ENCODE data around the gene NF2. TPM values are rescaled to one million over a fixed set of nuclear protein-coding genes. Genes with fewer than 3 reads are reported as not detected.

NF2 gene
- total RNA-seq, 2 experiments from 2014 or later, result 23.1 to 24.5 TPM

GRCh38 chr22:29638678-29639077, 35.2 kb downstream of the NF2 start:
- no peak overlapping the region for H3K4me3 Mint-ChIP-seq
- H3K4me3 ChIP-seq (ENCODE audit: low read length), result no peak overlapping the region
- no peak for TF ChIP-seq CTCF (IDR thresholded peaks at IDR 0.05)
- DNase-seq (no peak), ATAC-seq (ENCODE audit: poor library complexity) (no peak)
- H3K4me1 ChIP-seq (ENCODE audit: insufficient read depth, low read length), result no peaks in the 10 kb centered on the region
- H3K4me1 Mint-ChIP-seq (ENCODE audit: low read depth), result peaks cover 26% of the 10 kb centered on the region
- POLR2A ChIA-PET, result interaction anchor here (0.7 kb wide), 1 partner anchor 714 kb away, joined by 3 read pairs; no protein-coding TSS in a partner anchor
- H3K36me3 ChIP-seq (ENCODE audit: insufficient read depth, low read length), result peaks cover 36% of the 10 kb centered on the region
- H3K27me3 ChIP-seq (ENCODE audit: control insufficient read depth in 1 of 2, insufficient read depth in 2 of 2, low read length in 2 of 2), result no peaks in the 10 kb centered on the region
- H3K27ac Mint-ChIP-seq, result no peak overlapping the region
- H3K9me3 Mint-ChIP-seq, result no peaks in the 10 kb centered on the region
- H3K27me3 Mint-ChIP-seq, result no peaks in the 10 kb centered on the region
- H3K9me3 ChIP-seq (ENCODE audit: control insufficient read depth in 1 of 2, insufficient read depth in 1 of 2, low read length in 2 of 2), result no peaks in the 10 kb centered on the region
- CTCF ChIA-PET, result no interaction called here
- no peak overlapping the region for H3K27ac ChIP-seq (ENCODE audit: low read depth in 1 of 2, low read length in 2 of 2)
- intact Hi-C loops (cut with DNase I, micrococcal nuclease), result no loop called here
- peaks cover 46% of the 10 kb centered on the region for H3K36me3 Mint-ChIP-seq (ENCODE audit: low read depth)

- Mint-ChIP-seq H3K4me3 (no peak overlapping the region), H3K27ac (no peak overlapping the region), H3K27me3 (no peaks in the 10 kb centered on the region), H3K36me3 (ENCODE audit: low read depth) (peaks cover 46% of the 10 kb centered on the region), H3K9me3 (no peaks in the 10 kb centered on the region), H3K4me1 (ENCODE audit: low read depth) (peaks cover 22% of the 10 kb centered on the region)
- no peak for DNase-seq
- Histone ChIP-seq H3K27me3 (ENCODE audit: control insufficient read depth in 1 of 2, insufficient read depth in 2 of 2, low read length in 2 of 2) (no peaks in the 10 kb centered on the region), H3K36me3 (ENCODE audit: insufficient read depth, low read length) (peaks cover 36% of the 10 kb centered on the region), H3K4me1 (ENCODE audit: insufficient read depth, low read length) (no peaks in the 10 kb centered on the region), H3K9me3 (ENCODE audit: control insufficient read depth in 1 of 2, insufficient read depth in 1 of 2, low read length in 2 of 2) (no peaks in the 10 kb centered on the region), H3K4me3 (ENCODE audit: low read length) (no peak overlapping the region), H3K27ac (ENCODE audit: low read depth in 1 of 2, low read length in 2 of 2) (no peak overlapping the region)
- intact Hi-C loops (cut with DNase I, micrococcal nuclease), result no loop called here
- POLR2A ChIA-PET, result no interaction called here
- CTCF ChIA-PET, result no interaction called here
- no peak for TF ChIP-seq CTCF (IDR thresholded peaks at IDR 0.05)
- ATAC-seq (ENCODE audit: poor library complexity), result no peak
Measured at GRCh38 chr22:29639096-29639495, 35.7 kb downstream of the NF2 start.

DNA sequence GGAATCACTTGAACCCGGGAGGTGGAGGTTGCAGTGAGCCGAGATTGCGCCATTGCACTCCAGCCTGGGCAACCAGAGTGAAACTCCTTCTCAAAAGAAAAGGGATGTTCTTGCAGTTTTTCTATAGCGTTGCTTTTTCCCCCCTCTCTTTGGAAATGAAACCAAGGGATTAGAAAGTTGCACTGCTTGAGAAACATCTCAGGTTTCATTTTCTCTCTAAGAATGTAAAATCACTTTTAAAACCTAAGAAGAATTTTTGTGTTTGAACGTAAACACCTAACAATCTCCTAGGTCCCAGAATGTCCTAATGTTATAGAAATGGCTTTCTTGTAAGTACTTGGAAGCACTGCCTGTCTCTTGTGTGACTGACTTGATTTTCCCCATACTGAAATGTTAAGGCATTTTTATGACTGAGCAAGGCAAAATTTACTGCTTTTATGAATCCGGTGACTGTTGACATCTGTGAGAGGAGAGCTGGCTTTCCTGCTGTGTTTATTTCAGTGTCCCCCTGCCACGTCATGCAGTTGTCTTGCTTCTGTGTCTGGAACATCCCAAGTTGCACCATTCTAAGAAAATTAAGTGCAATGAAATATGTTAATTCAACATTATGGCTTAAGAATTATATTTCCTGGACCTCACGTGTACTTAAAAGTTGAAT, 37.7 kb downstream of the NF2 start:
- DNase-seq (peak in 2 of 14 experiments; percentile 24 to 28), ATAC-seq (ENCODE audit: poor library complexity) (no peak)
- no peaks in the 10 kb centered on the region for H3K27me3 ChIP-seq (ENCODE audit: control insufficient read depth in 1 of 2, insufficient read depth in 2 of 2, low read length in 2 of 2)
- Mint-ChIP-seq H3K27ac (no peak overlapping the region), H3K36me3 (ENCODE audit: low read depth) (peaks cover 61% of the 10 kb centered on the region), H3K27me3 (no peaks in the 10 kb centered on the region), H3K4me1 (ENCODE audit: low read depth) (peaks cover 5% of the 10 kb centered on the region), H3K9me3 (no peaks in the 10 kb centered on the region), H3K4me3 (no peak overlapping the region)
- ChIA-PET CTCF (no interaction called here), POLR2A (no interaction called here)
- H3K4me1 ChIP-seq (ENCODE audit: insufficient read depth, low read length), result no peaks in the 10 kb centered on the region
- no peak overlapping the region for H3K4me3 ChIP-seq (ENCODE audit: low read length)
- no peaks in the 10 kb centered on the region for H3K9me3 ChIP-seq (ENCODE audit: control insufficient read depth in 1 of 2, insufficient read depth in 1 of 2, low read length in 2 of 2)
- intact Hi-C loops (cut with DNase I, micrococcal nuclease), result no loop called here
- H3K27ac ChIP-seq (ENCODE audit: low read depth in 1 of 2, low read length in 2 of 2), result no peak overlapping the region
- peaks cover 44% of the 10 kb centered on the region for H3K36me3 ChIP-seq (ENCODE audit: insufficient read depth, low read length)
- no peak for TF ChIP-seq CTCF (IDR thresholded peaks at IDR 0.05)

Data from CD4-positive, alpha-beta T cell (primary cell).